ENCODE measurements around the gene IGFLR1. TPM values are rescaled to one million over a fixed set of nuclear protein-coding genes. Genes with fewer than 3 reads are reported as not detected.

Gene IGFLR1
- total and polyA plus RNA-seq, 10 donors, result 16.5 to 64.7 (median 46.4) TPM

DNA sequence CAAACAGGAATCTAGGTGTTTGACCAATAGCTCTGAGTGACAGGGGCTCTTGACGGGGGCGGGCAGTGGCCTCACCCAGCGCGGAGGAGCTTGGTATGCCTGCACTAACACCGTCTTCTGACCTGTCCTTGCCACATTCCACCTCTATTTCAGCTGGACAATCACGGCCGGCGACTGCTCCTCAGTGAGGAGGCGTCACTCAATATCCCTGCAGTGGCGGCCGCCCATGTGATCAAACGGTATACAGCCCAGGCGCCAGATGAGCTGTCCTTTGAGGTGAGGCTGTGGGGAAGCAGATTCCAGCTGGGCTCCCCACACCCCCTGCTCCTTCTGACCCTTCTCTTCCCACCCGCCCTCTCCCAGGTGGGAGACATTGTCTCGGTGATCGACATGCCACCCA, 37.8 kb upstream of the IGFLR1 start:
- no peaks in the 10 kb centered on the region for H3K9me3 ChIP-seq
- TF ChIP-seq, protein P1, sequence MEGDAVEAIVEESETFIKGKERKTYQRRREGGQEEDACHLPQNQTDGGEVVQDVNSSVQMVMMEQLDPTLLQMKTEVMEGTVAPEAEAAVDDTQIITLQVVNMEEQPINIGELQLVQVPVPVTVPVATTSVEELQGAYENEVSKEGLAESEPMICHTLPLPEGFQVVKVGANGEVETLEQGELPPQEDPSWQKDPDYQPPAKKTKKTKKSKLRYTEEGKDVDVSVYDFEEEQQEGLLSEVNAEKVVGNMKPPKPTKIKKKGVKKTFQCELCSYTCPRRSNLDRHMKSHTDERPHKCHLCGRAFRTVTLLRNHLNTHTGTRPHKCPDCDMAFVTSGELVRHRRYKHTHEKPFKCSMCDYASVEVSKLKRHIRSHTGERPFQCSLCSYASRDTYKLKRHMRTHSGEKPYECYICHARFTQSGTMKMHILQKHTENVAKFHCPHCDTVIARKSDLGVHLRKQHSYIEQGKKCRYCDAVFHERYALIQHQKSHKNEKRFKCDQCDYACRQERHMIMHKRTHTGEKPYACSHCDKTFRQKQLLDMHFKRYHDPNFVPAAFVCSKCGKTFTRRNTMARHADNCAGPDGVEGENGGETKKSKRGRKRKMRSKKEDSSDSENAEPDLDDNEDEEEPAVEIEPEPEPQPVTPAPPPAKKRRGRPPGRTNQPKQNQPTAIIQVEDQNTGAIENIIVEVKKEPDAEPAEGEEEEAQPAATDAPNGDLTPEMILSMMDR (IDR thresholded peaks at IDR 0.05 in 8 of 11, conservative IDR thresholded peaks at IDR 0.05 in 3 of 11), result no peak
- no peak for TF ChIP-seq POLR2A (IDR thresholded peaks at IDR 0.05)
- H3K4me1 ChIP-seq, result peaks cover 0 to 15% (median 10%) of the 10 kb centered on the region in 6 donors
- H3K4me3 ChIP-seq, result no peak overlapping the region
- intact Hi-C loops (cut with DNase I; ENCODE audit: low total_unique reads), result no loop called here
- no peak overlapping the region for H3K27ac ChIP-seq
- WGBS, 5 donors, result 92 to 98% (median 94%) methylated on average over 15 to 16 of the region's 16 CpGs
- peaks cover 0 to 73% (median 25%) of the 10 kb centered on the region in 6 donors for H3K36me3 ChIP-seq
- DNase-seq, result no peak
- H3K27me3 ChIP-seq (replicated peaks in 1 of 7), result no peaks in the 10 kb centered on the region

DNA sequence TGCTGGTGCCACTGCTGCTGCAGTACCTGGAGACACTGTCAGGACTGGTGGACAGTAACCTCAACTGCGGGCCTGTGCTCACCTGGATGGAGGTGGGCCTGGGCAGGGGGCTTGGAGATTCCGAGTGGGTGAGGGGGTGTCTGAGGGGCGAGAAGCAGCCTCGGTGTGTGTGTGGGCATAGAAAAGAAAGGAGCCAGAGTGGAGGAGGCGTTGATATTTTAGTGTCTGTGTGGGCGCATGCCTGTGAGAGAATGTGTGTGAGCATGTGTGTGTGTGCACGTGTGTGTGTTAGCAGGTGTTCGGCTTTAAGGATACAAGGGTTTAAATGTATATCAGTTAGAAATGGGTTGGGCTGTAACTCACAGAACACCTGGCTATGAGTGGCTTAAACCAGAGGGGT, 36.8 kb upstream of the IGFLR1 start:
- TF ChIP-seq POLR2A (IDR thresholded peaks at IDR 0.05), result no peak
- TF ChIP-seq, protein P1 (IDR thresholded peaks at IDR 0.05 in 8 of 11, conservative IDR thresholded peaks at IDR 0.05 in 3 of 11), result no peak
- TF ChIP-seq POLR2AphosphoS5 (IDR thresholded peaks at IDR 0.05), result no peak
- H3K9me3 ChIP-seq, result no peaks in the 10 kb centered on the region
- intact Hi-C loops (cut with DNase I; ENCODE audit: low total_unique reads), result no loop called here
- H3K4me1 ChIP-seq, result peaks cover 4 to 22% (median 18%) of the 10 kb centered on the region in 6 donors
- no peak overlapping the region for H3K27ac ChIP-seq
- 90 to 95% (median 91%) methylated on average over 8 of the region's 8 CpGs for WGBS, 5 donors
- H3K27me3 ChIP-seq (replicated peaks in 1 of 7), result no peaks in the 10 kb centered on the region
- peaks cover 0 to 62% (median 24%) of the 10 kb centered on the region in 6 donors for H3K36me3 ChIP-seq
- DNase-seq, result no peak
- no peak overlapping the region for H3K4me3 ChIP-seq

DNA sequence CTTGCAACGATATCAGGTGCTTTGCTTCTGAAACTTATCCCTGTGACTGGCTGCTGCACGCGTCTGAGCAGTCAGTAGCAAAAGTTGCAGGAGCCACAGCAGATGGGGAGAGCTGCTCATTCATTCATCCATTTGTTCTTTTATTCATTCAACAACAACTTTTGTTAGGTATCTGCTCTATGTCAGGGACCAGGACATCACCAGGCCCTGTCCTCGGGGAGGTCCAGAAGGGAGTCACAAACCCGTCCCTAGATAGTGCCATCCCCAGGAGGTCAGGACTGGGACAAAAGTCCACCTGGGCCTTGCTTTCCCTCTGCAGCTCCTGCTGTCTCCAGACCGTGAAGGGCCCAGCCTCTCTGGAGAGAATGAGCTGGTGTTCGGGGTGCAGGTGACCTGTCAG, 35.7 kb upstream of the IGFLR1 start:
- intact Hi-C loops (cut with DNase I; ENCODE audit: low total_unique reads), result no loop called here
- TF ChIP-seq, protein P1 (IDR thresholded peaks at IDR 0.05 in 8 of 11, conservative IDR thresholded peaks at IDR 0.05 in 3 of 11), result no peak
- no peak for TF ChIP-seq POLR2AphosphoS5 (IDR thresholded peaks at IDR 0.05)
- TF ChIP-seq POLR2A (IDR thresholded peaks at IDR 0.05), result no peak
- H3K27me3 ChIP-seq (replicated peaks in 1 of 7), result no peaks in the 10 kb centered on the region
- peaks cover 0 to 53% (median 23%) of the 10 kb centered on the region in 6 donors for H3K36me3 ChIP-seq
- H3K9me3 ChIP-seq, result no peaks in the 10 kb centered on the region
- H3K27ac ChIP-seq, result no peak overlapping the region
- no peak overlapping the region for H3K4me3 ChIP-seq
- 81 to 94% (median 91%) methylated on average over 7 of the region's 7 CpGs for WGBS, 5 donors
- peaks cover 4 to 22% (median 18%) of the 10 kb centered on the region in 6 donors for H3K4me1 ChIP-seq
- no peak for DNase-seq

DNA sequence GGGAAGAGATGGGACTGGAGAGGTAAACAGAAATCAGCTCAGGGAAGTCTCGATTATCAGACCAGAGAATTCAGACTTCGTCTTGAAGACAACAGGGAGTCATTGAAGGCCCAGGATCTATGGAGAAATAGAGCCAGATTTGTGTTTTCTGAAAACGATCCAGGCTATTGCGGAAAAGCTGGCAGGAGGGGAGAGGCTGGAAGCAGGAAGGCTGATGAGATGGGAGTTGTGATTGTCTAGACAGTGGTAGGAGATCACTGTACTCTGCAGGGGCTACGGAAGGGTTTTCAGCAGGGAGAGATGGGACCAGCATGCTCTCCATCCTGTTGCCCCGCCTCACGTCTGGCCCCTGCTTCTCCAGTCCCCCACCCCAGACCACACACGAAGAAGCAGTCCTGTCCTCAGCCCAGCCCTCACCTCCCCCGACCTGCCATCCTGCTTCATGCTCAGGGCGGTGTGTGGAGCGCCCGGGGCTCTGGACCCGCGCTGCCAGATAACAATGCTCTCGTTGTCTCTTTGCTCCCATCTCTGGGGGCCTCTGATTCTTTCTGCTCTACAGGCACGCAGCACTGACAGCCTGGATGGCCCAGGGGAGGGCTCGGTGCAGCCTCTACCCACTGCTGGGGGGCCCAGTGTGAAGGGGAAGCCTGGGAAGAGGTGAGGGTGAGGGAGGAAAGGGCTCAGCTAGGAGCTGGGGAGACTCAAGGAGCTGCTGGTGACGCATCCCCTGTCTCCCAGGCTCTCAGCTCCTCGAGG, 35.0 kb upstream of the IGFLR1 start:
- intact Hi-C loops (cut with DNase I; ENCODE audit: low total_unique reads), result no loop called here
- Histone ChIP-seq H3K9me3 (no peaks in the 10 kb centered on the region), H3K4me1 (peaks cover 4 to 22% (median 18%) of the 10 kb centered on the region in 6 donors), H3K27ac (no peak overlapping the region), H3K36me3 (peaks cover 0 to 46% (median 18%) of the 10 kb centered on the region in 6 donors), H3K27me3 (replicated peaks in 1 of 7) (no peaks in the 10 kb centered on the region), H3K4me3 (no peak overlapping the region)
- DNase-seq, result no peak
- no peak for TF ChIP-seq POLR2AphosphoS5 (IDR thresholded peaks at IDR 0.05)
- TF ChIP-seq, protein P1 (IDR thresholded peaks at IDR 0.05 in 8 of 11, conservative IDR thresholded peaks at IDR 0.05 in 3 of 11), result no peak
- TF ChIP-seq POLR2A (IDR thresholded peaks at IDR 0.05), result no peak
- WGBS, 5 donors, result 82 to 88% (median 86%) methylated on average over 18 to 19 of the region's 19 CpGs
